GM18873 (cell line): ENCODE measurements around the gene ATP13A2.

Experiments used
- ATAC-seq: cut with Tn5 transposase; IDR thresholded peaks from one replicate; pipeline ENCODE4 v1.9.1; 2021; ENCODE audit warnings: mild to moderate bottlenecking, moderate library complexity, moderate number of reproducible peaks; ENCODE audit not compliant: unreplicated experiment, low FRiP score

The ATP13A2 gene

GRCh38 chr1:16980473-16981268 is 31.1 kb downstream of the ATP13A2 start, which contains the start of gene MFAP2:
Gene MFAP2 (minus strand): TSS chr1:16980620. CDS start chr1:16978273, 2,347 bp downstream.
- ATAC-seq, result no peak

GRCh38 chr1:16979475-16980327 is 32.0 kb downstream of the ATP13A2 start:
- no peak for ATAC-seq

- ATAC-seq, result no peak
Measured at GRCh38 chr1:16978567-16979474, 32.9 kb downstream of the ATP13A2 start.

GRCh38 chr1:16978139-16978538 is 33.6 kb downstream of the ATP13A2 start:
- ATAC-seq, result no peak

- no peak for ATAC-seq
Measured at GRCh38 chr1:16977377-16977776, 34.4 kb downstream of the ATP13A2 start.

GRCh38 chr1:16976966-16977365 is 34.8 kb downstream of the ATP13A2 start:
- ATAC-seq, result no peak

GRCh38 chr1:16975838-16976237 is 35.9 kb downstream of the ATP13A2 start:
- ATAC-seq, result no peak

- no peak for ATAC-seq
Measured at GRCh38 chr1:16975211-16975610, 36.5 kb downstream of the ATP13A2 start.

- ATAC-seq, result no peak
Measured at GRCh38 chr1:16973215-16973614, 38.5 kb downstream of the ATP13A2 start.

- no peak for ATAC-seq
Measured at GRCh38 chr1:16972189-16972895, 39.4 kb downstream of the ATP13A2 start.

GRCh38 chr1:16971341-16972188 is 40.2 kb downstream of the ATP13A2 start:
- ATAC-seq, result no peak

GRCh38 chr1:16970132-16970910 is 41.4 kb downstream of the ATP13A2 start:
- no peak for ATAC-seq

GRCh38 chr1:16969651-16970050 is 42.1 kb downstream of the ATP13A2 start:
- ATAC-seq, result no peak

- ATAC-seq, result no peak
Measured at GRCh38 chr1:16969057-16969611, 42.6 kb downstream of the ATP13A2 start.

- ATAC-seq, result no peak
Measured at GRCh38 chr1:16968372-16968771, 43.4 kb downstream of the ATP13A2 start.

- ATAC-seq, result no peak
Measured at GRCh38 chr1:16967962-16968361, 43.8 kb downstream of the ATP13A2 start.

GRCh38 chr1:16967095-16967575 is 44.6 kb downstream of the ATP13A2 start:
- no peak for ATAC-seq

GRCh38 chr1:16966282-16966681 is 45.4 kb downstream of the ATP13A2 start:
- ATAC-seq, result no peak
